ENCODE measurements around the gene PTPRU.

GRCh38 chr1:29245876-29246275 lies 9.6 kb downstream of the PTPRU start:
- peak in 2 of 6 experiments; percentile 7 to 34 for TF ChIP-seq CTCF (IDR thresholded peaks at IDR 0.05)
- TF ChIP-seq POLR2A (IDR thresholded peaks at IDR 0.05), result no peak
- TF ChIP-seq POLR2AphosphoS5 (IDR thresholded peaks at IDR 0.05), result no peak
- TF ChIP-seq EP300 (IDR thresholded peaks at IDR 0.05), result no peak

Measured in upper lobe of left lung (tissue), 4 donors.